HG03060 (cell line): ENCODE results near the gene UBL4B.
"Not testable (repeated sequence)": the region's sequence is repeated elsewhere in the genome, so short reads cannot be mapped to it uniquely, and the experiment has no call there.

ENCODE experiments used
- ATAC-seq: cut with Tn5 transposase; IDR thresholded peaks from one replicate; pipeline ENCODE4 v1.9.1; 2021; ENCODE audit warnings: low read depth, moderate number of reproducible peaks; ENCODE audit not compliant: unreplicated experiment

The UBL4B gene, protein sequence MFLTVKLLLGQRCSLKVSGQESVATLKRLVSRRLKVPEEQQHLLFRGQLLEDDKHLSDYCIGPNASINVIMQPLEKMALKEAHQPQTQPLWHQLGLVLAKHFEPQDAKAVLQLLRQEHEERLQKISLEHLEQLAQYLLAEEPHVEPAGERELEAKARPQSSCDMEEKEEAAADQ

DNA sequence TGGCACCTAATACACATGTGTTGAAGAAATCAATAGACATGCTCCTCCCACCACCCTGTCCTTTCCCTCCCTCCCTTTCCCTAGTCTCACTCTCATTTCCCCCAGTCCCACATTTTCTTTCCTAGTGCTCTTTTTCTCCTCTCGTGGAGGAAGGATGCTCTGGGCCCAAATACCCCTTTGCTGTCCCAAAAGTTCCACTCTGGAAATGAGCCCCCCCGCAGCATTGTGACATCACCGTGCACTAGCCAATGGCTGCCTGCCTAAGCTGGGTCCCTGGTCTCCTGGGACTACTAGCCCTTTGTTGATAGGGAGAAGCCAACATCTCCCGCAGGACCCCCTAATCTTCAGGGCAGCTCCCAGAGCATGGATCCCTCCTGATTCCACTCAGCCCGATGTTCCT is at the start of gene UBL4B:
UBL4B (plus strand) TSS at position 301 of the 400 bp plus-strand sequence; CDS start at position 393, 92 bp downstream.
- no peak for ATAC-seq

DNA sequence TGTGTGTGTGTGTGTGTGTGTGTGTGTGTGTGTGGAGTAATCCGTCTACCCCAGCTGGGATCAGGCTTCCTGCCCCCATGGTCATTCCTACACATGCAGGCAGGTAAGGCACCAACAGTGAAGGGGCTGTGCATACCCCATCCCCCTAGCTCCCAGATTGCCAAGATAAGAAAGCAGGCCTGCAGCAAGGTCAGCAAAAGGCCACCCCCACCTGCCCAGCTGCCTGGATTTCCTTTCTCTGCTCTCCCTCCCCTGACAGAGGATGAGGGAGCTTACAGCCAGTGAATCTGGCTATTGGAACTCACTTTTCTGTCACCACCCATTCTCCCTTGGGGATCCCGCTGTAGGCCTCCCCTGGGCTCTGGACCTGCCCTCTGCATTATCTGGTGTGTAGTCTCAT is 49.6 kb upstream of the UBL4B start:
- ATAC-seq = no peak

DNA sequence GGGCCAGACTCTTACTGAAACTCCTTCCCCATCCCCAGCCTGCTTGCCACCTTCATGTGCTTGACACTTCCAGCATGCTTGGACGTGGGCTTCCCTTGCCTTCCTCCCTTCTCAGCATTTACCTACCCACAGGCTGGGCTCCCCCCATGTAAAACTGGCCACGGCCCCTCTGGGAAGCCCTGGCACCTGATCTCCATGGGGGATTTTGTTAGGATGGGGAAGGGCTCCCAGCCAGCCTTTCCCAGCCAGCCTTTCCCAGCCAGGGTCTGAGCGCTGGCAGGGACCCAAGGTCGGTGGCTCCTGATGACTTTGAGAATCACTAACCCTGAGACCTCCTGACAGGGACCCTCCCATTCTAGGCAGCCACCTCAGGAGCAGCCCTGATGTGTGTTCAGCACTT is 48.5 kb upstream of the UBL4B start:
- ATAC-seq = no peak

DNA sequence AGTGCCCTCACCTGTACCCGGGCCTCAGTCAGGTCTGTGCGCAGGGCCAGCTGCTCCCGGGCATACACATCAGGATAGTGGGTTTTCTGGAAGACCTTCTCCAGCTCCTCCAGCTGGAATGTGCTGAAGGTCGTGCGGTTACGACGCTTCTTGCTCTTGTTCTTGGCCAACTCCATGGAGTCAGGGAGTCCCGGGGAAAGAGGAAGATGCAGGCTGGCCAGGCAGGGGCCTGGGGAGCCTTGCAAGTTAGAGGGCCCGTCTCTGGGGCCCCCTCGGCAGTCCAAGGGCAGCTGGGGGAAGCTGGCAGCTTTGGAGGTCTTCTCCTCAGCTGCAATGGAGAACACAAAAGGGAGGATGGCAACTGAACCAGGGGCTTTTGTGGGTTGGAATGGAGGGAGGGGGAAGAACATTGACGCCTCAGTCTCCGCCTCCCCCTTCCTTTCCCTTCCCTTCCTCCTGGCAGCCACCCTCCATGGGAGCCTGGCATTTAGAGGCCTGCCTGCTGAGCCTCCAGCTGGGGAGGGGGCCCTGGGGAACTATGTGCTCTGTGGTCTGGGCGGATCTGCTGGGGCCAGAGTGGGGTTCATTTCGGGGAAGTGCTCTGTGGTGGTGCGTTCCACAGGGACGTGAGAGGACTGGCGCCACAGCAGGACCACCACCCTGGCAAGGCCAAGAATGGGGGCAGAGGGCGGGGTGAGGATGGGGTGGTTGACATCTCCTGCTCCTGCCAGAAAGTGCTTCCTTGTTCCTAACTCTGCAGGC is 47.5 kb upstream of the UBL4B start:
- ATAC-seq = no peak

DNA sequence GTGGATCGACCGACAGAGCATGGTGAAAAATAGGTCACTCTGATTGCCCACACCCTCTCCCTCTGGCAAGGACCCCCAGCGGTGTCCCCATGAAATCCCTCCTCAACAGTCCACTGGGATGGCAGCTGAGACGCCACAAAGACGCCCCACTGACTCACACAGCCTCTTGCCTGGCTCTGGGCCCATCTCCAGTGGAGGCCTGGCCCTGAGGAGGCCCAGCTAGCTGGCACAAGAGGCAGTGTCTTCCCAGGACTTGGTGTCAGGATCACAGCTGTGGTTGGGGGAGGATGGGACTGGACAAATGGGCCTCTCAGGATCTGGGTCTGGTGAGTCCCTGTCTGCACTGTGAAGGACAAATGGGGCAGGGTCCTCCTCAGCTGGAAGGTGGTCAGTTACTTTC is 46.4 kb upstream of the UBL4B start:
- no peak for ATAC-seq

DNA sequence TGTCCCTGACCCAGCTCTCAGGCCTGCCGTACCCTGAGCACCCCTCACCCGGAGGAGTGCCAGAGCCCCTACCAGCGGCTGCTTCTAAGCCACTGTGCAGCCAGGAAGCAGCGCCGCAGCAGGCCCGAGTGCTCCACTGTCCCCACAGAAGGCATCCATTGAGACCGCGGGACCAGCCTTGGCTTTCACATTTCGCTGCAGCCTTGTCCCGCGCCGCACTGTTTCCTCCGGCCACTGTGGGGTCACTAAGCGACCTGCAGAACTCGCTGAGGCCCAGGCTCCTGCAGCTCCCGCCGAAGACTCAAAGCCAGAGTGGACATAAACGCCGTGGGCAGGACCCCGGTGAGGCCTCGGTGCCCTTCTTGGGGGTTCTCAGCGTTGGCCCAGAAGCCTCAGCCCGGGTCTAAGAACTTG is 44.8 kb upstream of the UBL4B start:
- ATAC-seq = no peak

DNA sequence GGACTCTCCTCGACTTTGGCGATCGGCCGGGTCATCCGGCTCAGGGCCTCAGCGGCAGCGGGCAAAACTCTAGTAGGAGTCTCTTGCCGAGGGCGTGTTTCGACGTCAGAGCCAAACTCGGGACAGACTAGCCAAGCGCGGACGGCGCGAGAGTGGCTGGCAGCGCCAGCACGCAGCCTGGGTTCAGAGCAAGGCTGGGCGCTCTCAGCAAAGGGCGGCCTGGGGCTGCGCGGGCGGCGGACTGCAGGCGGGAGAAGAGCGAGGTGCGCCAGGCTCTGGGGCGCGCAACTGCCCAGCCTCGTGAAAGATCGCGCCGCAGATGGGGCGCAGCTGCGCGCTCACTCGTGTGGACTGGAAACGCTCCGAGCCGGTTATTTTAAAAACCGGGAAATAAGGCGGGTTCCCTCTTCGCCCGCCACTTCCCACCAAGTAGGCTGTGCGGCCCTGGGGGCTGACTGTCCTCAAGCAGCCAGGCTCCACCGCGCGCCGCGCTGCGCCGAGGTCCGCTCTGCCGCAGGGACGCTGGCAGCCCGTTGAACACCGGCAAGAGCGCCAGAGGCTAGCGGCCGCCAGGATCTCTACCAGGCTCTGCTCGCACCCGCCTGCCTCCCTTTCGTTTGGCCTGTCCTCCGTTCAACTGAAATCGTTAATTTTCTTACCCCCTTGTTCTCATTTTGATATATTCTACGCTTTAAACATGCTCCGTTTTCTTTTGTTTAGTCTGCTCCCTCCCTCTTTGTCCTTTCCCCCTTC is 44.2 kb upstream of the UBL4B start:
- ATAC-seq = no peak

DNA sequence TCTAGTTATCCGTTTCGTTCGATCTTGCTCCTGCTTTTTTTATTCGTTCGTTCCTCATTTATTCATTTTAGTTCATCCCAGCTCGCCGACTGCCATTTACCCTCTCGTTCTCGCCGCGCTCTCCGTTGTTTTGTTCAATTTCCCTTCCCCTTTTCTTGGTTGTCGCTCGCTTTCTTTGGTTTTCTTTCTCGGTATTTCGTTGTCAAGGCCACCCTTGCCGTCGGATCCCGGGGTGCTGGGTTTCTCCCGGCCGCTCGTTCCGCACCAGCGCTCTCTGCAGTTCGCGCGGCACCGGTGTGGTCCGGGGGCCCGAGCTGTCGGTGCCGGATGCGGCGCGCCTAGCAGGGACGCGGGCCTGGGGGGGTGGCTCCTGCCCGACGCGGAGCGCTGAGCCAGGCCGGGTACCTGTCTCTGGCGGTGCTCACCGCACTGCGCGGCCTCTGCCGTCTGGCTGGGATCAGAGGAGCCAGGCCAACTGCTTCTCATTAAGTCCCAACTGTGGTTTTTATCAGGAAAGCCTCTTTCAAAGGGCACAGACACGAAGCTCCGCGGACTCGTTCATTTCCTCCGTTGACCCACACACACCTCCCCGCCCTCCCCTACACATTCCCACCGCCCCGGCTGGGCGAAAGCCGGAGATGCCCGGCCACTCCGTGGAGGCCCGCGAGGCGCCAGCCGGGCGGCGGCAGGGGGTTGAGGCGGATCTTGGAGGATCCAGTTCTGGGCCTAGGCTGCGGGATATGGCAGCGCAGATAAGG is 43.4 kb upstream of the UBL4B start:
- ATAC-seq = no peak

DNA sequence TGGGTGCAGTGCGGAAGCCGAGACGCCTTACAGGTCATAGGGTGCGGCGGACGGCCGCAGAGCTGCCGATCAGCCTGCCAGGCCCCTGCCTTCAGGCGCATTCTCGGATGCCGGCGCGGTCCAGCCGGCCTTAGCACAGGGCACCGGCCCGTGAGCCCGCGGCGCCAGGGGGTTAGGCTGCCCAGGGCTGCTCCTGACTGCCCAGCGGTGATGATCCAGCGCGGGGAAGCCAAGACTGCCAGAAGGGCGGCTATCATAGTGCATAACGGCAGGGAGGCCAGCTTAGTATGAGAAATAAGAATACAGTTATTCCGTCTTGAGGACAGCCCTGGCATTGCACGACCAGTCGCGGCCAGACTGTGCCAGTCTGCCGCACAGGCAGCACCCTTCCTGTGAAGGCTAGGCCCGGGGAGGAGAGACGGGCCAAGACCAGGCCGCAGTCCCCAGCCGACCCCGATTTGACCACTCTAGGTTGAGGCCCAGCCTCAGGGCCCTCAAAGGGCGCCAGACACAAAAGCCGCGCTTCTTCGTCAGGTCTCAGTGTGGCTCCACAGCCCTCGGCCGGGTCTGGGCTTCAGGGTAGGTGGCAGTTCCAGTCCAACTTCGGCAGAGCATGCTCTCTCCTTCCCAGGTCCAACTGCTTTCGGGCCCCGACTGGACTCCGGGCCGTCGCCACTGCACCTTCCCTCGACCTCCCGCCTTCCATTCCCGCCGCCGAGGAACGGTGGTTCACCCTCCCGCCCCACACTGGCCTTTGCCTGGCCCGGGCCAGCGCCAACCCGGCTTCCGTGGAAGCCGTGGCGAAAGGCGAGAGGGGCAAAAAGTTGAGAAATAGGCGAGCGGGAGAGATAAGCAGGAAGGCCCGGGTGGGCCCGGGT is 42.6 kb upstream of the UBL4B start:
- no peak for ATAC-seq

DNA sequence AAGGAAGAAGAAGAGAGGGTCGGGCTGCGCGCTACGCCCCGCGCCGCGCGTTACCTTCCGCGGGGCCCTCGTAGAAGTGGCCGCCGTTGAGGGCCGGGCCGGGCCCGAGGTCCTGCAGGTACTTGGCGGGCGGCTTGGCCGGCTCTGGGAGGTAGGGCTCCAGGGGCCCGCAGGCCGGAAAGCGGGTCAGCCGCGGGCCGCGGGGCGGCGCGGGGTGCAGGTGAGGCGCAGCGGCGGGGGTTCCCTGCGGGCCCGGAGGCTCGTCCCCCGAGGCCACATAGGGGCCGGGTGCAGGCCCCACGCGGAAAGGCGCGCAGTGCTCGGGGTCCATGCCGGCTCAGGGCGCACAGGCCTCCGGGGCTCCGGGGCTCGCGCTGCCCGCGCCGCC is 42.0 kb upstream of the UBL4B start:
- ATAC-seq = no peak

DNA sequence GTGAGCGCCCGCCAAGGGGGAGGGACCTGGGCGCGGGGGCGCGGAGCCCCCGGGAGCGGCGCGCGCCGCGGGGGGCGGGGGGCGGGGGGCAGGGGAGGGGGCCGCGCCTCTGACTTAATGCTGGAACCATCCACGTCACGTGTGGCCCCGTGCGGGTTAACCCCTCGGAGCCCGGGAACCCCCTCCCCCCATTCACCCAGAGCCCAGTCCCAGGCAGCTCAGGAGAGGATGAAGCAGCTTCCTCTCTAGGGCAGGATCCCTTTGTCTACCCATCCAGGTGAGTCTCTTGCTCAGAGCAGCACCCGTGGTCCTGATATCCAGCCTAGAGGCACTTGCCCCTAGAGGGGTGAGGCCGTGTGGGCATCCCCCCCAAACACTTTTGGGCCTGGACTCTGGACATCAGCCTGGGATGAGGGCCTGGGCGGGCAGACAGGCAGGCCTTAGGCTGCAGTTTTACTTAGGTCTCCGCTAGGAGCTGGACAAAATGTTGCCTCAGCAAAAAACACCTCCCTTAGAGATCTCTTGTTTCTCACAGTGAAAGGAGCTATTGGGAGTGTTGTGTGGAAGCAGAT is 41.5 kb upstream of the UBL4B start, which contains the start of gene ALX3:
ALX3 (minus strand) TSS at position 2 of the 572 bp plus-strand sequence. CDS start 60 bp downstream, outside the sequence.
- ATAC-seq = no peak

DNA sequence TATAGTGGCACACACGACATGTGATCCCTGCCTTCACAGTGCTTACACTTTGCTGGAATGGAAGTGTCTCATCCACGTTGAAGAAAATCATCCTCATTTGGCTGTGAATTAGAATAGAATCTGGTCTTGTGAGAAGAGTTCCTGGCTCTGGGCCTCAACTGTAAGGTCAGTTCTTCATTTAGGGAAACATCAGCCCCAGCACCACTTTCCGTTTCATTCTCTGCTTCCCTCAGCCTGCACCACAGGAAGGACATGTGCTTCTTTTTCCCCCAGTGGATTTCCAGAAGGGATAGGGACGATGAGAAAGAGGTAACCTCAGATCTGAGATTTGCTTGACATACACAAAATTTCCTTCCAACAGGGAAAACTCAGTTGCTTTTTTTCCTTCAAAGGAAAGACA is 38.1 kb upstream of the UBL4B start:
- ATAC-seq = no peak

DNA sequence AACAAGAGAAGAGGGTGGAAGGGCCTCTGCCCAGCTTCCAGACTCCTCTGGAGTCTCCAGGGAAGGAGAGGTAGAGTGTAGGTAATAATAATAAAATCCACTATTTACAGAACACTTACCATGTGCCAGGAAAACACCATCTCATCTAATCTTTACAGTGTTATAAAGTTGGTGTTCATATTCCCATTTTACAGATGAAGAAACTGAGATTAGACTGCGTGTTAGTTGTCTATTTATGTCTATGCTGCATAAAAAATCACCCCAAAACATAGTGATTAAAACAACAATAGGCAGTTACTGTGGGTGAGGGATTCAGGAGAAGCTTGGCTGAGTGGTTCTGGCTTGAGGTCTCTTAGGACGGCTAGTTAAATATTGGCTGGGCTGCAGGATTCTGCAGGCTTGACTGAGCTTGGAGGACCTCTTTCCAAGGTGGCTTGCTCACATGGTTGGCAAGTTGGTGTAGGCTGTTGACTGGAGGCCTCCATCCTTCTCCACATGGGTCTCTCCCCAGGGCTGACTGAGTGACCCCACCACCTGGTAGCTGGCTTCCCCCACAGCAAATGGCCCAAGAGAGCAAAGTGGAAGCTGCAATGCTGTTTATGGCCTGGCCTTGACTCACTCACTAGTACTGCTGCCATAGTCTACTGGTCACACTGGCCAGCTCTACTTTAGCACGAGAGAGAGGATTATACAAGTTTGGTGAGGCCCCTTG is 35.3 kb upstream of the UBL4B start:
- no peak for ATAC-seq

DNA sequence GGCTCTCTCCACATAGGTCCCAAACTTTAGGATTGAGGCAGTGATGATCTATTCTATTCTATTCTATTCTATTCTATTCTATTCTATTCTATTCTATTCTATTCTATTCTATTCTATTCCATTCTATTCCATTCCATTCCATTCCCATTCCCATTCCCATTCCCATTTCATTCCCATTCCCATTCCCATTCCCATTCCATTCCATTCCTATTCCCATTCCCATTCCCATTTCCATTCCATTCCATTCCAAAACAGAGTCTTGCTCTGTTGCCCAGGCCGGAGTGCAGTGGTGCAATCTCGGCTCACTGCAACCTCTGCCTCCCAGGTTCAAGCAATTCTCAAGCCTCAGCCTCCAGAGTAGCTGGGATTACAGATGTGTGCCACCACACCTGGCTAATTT is 32.2 kb upstream of the UBL4B start:
- not testable (repeated sequence) for ATAC-seq

DNA sequence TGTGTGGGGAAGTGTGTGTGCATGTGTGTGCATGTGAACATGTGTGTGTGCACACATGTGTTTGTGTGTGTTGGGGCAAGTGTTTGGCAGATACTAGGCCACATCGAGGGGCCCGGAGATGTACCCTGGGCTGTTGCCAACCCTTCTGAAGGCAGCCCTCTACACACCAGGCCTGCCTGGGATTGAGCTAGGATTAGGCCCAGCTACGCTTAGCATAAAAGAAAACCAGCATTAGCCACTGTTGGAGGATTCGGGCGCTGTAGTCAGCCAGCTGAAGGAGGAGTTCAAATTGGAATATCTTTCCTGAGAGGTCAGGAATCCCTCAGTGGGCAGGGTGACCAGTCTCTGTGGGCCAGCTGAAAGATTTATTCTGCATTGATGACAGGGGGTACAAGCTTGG is 31.2 kb upstream of the UBL4B start:
- no peak for ATAC-seq

DNA sequence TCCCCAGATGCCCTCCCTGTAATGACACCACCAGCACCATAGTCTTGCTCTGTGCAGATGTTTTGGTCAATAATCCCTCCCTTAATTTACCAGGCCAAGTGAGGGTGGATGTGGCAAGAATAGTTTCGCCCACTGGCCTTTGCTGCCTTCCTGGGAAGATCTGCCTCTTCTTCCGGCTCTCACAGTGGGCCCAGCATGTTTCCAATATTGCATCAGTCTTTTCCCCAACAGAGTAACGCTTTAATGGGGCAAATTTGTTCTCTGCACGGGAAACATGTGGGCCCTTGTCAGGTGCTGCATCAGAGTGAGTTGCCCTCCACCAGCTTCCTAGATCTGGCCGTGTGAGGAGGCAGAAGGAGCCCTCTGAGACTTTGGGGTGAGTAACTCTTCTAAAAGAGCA is 29.8 kb upstream of the UBL4B start:
- ATAC-seq = no peak

DNA sequence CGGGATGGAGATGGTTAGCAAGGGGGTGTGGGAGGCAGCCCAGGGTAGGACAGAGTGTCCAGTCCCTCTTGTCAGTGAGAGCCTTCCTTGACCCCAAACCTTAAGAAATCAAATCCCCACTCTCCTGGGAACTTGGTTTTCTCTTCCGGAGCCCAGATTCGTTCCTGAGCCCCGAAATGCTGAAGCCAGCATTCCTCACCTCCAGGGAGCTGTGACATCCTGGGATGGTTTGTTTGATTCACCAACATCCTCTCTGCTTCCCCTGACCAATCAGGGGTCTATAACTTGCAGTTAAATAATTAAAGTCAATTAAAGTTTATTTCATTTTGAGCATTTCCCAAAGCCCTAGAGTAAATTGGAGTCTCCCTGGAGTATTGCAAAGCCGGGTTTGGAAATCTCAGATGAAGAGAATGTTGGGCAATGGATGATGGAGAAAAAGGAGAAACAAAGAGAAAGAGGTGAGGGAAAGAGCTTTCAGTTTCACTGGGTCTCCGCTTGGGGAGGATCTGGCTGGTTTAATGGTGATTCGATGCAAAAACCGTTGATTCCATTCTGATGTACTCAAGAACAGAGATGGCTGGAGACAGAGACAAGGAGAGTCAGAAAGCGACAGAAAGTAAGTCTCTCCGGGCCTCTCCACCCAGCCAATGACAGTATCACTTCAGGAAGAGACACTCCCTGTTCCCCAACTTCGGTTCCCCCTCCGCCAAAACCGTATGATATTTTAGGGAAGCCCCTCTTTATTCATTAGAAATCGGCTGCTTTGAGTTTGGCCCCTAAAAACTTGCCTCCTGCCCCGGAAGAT is 29.0 kb upstream of the UBL4B start:
- ATAC-seq = no peak

DNA sequence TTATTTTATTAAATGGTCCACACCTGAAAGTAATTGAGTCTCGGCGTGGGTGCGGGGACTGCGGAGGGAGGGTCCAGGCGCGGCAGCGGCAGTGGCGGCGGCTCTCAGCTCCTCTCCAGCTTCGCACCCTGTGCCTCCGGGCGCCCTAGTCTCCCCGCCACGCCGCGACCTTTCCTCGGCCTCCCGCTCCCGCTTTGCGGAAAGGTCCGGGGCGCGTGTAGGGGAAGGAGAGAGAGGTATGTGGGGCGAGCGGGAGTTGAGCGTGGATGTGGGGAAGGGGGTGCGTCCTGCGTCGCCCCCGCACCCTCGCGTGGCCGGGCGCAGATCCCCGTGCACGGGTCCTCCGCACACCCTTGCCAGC is 28.4 kb upstream of the UBL4B start:
- ATAC-seq = no peak
